Stimulated activated CD4-positive, alpha-beta T cell treated with anti-CD3 and anti-CD28 coated beads, Interleukin-12 subunit alpha, Interleukin-12 subunit beta, amount 100 ng/mL, for 24 hours (primary cell): ENCODE data around the gene PIK3C2G.

Source experiments
- DNase-seq, 2 experiments: peaks; one replicate each; pipeline ENCODE4 v3.0.0-alpha.2; 2020; ENCODE audit warnings: low read depth in 2 of 2

PIK3C2G gene

DNA sequence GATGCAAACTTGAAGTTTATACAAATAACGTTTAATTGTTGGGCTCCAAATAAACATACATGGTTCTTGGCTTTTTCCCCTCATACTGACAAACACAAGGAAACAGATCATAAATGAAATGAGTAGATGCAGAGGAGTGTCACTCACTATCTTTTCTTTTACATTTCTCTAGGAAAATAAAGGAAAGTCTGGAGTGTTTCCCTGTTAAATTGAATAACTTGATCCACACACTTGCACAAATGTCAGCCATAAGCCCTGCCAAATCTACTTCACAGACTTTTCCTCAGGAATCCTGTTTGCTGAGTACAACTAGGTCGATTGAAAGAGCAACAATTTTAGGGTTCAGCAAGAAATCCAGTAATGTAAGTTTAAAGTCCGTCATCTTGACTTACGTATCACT, 301.2 kb downstream of the PIK3C2G start:
- DNase-seq, result no peak

DNA sequence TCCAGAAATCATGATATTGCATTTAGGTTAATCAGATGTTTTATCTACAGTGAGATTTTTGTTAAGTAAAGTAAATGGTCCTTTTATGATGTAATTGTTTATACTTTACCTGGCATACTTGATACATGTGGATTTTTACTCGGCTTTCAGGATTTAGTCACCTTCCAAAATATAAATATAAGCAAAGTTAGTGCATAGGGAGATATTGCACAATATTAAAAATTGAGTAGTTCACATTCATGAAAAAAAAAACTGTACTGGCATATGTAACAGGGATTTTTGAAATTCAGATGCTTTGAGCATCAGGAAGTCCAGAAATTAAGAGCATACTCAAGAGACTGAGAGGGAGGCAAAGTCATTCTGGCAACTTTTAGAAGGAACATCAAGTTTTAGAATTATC, 303.0 kb downstream of the PIK3C2G start:
- no peak for DNase-seq

DNA sequence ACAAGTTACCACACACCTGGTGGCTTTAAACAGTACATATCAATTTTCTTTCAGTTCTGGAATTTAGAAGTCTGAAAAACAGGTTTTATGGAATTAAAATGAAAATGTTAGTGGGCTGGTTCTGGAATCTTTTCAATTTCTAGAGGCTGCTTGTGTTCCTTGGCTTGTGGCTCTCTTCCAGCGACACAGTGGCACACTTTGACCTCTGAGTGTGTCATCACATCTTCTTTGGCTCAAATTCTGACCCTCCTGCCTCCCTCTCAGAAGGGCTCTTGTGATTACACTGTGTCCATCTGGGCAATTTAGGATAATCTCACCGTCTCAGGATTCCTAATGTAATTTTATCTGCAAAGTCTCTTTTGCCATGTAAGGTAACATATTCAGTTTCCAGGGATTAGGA, 306.5 kb downstream of the PIK3C2G start:
- DNase-seq, result no peak

DNA sequence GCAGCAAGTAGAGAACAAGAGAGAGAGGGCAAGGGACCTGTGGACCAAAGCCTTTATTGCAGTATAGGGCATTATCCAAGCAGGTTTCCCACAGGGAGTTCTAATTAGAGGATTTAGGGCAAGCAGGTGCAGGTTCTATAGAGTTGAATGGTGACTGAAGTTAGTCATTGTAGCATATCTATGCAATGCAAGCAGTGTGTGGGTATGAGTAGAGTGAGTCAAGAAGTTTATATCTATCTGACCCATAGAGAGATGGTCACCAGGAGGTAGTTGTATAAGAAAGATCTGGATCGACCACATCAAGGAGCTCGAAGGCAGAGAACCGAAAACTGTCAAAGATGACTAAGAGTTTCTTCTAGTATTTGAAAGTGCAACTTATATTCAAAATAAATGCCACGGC, 309.2 kb downstream of the PIK3C2G start:
- DNase-seq, result no peak

DNA sequence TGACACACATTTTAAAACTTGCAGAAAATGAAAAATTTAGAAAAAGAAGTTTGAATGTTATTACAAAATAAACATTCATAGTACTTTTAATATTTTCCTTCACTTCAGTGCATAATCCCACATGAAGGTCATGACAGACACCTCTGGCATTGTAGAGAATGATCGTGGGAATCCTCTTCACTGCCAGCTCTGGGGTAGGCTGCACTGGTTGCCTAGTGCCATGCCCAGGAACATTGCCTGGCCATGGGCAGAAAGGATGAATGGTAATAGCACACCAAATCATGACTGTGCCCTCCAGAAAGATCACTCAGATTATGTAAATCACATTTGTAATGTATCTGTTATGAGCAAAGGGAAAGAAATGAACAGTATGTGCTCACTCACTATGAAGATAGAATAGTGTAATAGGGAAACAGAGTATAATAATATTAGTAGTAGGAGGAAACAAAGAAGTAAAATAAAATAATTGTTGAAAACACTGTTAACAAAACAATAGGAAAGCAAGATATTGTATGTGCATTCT, 314.8 kb downstream of the PIK3C2G start:
- no peak for DNase-seq

DNA sequence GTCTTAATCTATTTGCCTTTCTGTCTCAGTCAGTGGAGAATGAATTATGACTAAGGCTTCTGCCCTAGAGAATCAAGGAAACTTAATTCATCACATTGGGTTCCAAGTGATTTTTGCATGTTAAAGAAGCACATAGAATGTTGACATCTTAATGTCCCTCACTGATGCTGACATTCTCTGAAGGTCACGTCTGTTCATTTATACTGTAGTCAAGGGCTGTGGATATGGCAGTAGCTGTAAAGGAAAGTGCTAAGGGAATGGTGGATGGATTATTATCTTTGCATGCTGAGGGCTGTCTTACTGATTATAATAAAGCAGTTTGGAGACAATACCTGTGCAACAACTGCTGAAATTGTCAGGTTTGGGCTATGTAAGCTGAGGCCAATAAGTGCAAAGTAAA, 315.3 kb downstream of the PIK3C2G start:
- no peak for DNase-seq

DNA sequence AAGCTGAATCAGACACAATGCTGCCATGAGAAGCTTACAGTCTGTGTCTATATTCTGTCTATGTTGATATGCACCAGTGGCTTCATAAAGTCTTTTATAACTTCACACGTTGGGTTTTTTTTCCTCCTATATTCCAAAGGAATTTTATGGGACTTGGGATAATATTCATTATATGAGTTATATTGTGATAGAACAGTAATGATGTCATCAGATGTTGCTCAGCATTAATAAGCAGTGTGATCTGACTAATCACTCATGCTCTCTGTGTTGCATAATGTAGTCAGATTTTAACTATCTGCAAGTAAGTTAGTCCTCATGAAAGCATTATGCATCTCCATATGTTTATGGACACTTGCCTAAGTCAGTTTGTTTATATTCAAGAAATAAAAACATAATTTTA, 316.9 kb downstream of the PIK3C2G start:
- DNase-seq, result no peak

DNA sequence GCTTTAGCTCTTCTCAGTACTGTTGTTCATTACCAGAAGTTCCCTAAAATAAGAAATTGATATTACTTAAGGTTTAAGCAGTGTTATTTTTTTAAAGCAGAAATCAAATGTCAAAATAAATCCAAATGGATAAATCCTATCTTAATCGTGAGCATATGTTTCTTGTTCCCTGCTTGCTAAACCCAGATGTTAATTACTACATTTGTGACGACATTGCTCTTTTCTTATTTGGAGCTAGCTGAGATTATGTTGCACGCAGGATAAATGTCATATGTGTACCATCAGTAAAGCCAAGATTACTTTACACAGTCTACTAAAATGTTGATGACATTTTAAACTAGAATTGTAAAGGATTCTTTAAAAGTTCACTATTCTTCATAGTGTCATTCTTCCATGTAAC, 319.0 kb downstream of the PIK3C2G start:
- DNase-seq, result no peak

DNA sequence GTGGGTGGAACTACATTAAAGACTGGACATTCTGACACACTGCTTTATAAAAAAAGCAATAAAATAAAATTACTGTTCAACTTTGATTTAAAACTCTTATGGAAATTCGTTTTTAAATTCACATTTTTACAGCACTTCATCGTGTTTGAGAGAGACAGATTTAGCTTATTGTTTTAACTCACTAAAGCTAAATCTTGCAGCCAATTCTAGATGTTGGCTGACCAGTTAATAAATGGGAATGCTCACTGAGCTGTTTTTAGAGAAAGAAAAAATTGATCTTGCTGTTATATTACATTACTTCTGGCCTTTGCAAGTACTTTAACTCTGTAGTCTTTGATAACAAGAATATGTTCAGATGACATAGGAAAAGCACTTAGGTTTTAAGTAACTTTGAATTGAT, 319.4 kb downstream of the PIK3C2G start:
- DNase-seq, result no peak

DNA sequence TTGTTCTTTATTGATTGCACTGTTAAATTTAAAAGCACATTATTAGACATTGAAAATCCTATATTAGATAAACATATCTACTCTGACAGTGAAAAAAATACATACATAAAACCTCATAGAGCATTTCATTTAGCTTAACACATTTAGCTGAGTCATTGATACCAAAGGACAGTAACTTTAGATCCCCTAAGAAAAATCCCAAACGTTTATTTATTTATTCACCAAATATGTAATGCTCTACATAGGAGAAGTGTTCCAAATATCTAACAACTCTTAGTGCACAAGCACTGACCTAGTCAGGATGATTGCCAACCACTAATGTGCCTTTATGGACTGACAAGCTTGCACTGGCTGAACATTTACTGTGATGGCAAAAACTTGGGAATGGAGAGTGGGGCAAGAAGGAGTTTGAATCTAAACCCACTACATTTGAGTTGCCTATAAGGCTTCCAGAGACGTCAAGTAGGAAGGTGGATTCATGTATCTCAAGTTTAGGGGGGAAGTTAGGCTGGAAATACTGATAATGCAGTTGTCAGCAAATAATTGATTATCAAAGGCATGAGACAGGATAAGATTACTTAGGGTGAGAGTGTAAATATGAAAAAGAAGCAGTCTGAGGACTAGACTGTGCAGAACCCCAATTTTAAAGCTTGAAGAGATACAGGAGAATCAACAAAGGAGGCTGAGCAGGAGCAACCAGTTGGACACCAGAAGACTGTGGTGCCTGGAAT, 320.1 kb downstream of the PIK3C2G start:
- no peak for DNase-seq

DNA sequence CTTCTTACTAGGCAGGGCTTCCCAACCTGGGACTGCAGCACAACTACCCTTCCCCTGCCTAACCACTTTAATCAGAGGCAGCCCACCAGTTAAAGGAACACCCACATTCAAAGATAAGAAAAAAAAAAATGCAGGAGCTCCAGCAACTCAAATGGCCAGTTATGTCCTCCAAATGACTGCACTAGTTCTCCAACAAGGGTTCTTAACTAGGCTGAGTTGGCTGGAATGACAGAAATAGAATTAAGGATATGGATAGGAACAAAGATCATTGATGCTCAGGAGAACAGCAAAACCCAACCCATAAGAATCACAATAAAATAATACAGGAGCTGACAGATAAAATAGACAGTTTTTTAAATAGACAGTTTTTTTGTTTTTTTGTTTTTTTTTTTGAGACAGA, 322.3 kb downstream of the PIK3C2G start:
- no peak for DNase-seq

DNA sequence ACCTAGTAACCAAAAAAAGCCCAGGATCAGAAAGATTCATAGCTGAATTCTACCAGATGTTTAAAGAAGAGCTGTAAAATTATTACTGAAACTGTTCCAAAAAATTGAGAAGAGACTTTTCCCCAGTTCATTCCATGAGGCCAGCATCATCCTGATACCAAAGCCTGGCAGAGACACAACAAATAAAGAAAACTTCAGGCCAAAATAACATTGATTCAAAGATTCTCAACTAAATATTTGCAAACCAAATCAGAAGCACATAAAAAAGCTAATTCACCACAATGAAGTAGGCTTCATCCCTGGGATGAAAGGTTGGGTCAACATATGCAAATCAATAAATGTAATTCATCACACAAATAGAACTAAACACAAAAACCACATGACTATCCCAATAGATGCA, 325.3 kb downstream of the PIK3C2G start:
- DNase-seq, result no peak

DNA sequence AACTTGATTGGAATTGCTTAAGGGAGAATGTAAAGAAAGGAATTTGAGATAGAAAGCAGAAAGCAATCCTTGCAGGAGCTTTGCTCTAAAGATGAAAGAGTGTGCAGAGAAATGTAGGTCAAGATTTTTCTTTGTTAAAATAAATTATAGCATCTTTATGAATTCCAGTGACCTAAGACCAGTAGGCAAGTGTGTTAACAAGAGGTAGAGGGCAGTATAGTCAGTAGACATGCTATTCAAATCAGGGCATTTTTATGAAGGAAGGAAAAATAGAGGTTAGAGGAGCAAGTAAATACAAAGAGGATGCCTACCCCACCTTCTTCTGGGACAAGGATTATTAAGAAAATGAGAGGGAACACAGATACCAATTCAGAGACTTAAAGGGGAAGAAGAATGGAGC, 328.0 kb downstream of the PIK3C2G start:
- DNase-seq, result no peak

DNA sequence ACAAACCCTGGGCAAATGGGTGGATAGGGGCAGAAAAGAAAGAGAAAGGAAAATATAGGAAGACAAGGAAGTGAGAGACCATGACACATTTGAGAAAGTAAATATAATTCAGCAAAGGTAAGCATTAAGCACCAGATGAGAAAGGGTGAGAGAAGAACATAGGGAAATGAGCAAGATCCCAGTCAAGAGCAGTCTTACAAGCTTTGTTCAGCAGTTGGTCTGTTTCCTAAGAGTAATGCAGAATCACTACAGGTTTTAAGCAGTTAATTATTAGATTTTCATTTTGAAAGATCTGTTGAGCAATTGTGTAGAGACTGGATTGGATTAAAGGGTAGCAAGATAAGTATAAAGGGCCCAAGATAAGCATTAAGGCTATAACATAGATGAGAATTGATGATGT, 330.2 kb downstream of the PIK3C2G start:
- DNase-seq, result no peak

DNA sequence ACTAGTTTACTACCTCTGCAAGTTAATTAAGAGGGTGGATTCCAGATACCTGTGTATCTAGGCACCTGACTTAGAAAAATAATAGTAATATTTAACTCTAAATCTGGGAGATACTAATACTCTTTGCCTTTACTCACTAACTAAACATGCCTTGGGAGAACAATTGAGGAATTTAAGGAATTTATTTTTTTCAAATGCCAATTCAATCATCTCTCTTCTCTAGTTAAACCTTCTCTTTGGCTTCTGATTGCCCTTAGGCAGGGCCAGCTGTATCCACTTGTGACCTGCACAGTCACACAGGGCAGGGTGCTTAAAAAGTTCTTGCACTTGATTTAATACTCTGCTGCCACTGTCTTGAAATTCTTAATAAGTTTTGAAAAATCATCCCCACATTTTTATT, 334.1 kb downstream of the PIK3C2G start:
- no peak for DNase-seq

DNA sequence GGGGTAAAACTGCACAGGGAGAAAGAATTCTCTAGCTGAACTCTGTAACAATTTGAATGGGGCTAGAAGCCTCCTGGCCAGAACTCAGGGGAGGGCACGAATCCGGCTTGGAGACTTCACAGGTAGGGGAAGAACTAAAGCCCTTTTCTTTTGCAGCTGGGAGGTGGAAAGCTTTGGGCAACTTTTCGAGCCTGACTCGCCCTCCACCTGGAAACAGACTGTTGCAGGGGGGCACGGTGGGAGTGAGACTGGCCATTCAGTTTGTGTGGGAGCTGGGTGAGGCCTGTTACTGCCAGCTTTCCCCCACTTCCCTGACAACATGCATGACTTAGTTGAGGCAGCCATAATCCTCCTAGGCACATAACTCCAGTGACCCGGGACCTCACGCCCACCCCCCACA, 340.6 kb downstream of the PIK3C2G start:
- no peak for DNase-seq

DNA sequence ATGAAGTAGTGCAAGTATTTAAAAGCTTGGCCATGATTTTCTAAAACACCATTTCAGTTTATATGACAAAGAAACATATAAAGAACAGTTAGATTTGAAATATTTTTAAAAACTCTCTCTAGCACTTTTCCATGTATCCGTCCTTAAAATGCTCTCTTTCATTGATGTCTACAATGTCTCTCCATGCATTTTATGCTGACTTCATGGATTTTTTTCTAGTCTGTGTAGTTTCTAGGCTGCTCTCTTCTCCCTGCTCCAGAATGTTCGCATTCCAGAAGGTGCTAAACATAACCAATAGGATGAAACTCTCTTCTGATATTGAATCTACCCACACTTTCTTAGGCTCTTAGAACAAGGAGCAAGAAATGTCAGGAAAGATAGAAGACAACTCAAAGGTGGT, 351.7 kb downstream of the PIK3C2G start:
- DNase-seq, result no peak

DNA sequence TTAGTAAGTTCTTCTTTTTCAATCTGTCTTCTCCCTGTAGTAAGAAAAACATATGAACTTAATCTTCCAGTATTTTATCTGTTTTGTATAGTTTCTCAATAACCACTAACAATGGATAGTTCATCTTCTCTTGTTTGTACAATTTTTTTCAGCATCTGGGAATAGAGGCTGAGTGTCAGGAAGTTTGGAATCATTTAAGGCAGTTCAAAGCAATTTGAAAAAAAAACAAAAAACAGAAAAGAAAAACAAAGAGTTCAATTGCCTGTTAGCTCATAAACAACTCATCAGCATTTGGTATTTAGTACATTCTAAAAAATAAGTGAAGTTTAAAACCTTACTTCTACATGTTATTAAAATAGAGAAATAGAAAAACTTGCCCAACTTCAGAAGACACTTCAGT, 359.7 kb downstream of the PIK3C2G start:
- DNase-seq, result no peak

DNA sequence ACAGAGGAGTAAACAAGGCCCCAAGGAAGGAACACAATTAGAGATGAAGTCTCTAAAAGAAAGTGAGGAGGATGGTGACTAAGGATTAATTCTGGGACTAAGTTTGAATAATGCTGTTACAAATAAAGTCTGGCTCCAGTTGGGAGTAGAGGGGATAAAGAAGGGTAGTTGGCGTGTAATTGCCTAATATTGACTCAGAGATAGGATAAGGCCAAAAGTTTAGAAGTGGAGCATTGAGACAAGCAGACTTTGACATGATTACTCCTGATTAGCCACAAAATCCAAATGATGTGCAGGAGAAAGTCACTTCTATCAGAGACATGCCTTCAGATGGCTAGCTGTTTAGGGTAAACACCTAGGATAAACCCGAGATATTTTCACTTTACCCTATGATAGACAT, 368.1 kb downstream of the PIK3C2G start:
- no peak for DNase-seq

DNA sequence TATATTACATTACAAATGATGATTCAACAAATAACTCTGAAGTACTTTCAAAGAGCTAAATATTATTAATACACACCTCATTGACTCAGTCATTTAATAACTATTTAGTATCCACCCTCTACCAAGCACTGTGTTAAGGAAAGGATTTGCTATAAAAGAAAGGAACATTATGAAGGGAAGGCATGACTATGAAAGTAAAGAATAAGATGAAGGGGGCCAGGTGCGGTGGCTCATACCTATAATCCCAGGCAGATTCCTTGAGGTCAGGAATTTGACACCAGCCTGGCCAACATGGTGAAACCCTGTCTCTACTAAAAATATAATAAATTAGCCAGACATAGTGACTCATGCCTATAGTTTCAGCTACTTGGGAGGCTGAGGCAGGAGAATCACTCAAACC, 368.6 kb downstream of the PIK3C2G start:
- no peak for DNase-seq

DNA sequence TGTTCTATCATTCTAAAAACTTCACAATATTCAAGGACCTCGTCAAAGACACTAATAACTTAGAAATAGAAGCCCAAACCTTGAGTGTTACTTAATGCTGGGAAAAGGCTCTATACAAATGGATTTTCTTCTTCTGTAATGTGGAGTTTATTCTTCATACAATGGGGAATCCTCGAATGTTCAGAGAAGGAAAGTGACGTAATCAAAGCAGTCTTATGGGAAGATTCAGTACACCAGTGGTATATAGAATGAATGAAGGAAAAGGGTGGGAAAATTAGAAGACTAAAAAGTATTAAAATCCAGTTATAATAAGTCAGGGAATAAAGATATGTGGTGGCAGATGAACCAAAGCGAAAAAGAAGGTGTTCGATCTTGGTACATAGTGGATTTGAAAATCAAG, 370.0 kb downstream of the PIK3C2G start:
- no peak for DNase-seq

DNA sequence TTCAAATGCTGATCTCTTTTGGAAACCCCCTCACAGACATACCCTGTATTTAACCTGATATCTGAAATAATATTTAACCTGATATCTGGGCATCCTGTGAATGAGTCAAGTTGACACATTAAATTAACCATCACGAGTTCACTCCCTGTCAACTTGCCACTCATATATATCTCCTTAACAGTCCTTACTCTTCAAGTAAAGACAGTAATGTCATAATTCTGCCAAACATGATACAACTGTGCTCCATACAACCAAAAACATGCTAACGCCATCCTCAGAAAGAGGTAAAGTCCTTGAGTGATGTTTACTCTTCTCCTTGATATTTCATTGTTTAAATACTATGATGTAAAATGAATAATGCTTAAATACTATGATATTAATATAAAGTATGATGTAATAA, 371.5 kb downstream of the PIK3C2G start:
- no peak for DNase-seq

DNA sequence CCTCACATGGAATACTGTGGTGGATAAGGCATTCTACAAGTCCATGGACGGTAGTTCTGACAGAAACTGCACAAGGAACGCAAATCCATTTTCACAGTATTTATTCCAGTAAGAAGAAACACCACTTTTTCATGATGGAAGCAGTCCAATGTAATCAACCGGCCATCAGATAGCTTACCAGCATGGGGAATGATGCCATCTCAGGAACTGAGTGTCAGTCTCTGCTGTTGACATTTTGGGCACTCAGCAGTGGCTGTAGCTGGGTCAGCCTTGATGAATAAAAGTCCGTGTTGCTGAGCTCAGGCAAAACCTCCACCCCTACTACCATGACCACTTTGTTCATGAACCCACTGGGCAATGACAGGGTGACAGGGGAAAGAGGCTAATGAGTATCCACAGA, 373.1 kb downstream of the PIK3C2G start:
- no peak for DNase-seq

DNA sequence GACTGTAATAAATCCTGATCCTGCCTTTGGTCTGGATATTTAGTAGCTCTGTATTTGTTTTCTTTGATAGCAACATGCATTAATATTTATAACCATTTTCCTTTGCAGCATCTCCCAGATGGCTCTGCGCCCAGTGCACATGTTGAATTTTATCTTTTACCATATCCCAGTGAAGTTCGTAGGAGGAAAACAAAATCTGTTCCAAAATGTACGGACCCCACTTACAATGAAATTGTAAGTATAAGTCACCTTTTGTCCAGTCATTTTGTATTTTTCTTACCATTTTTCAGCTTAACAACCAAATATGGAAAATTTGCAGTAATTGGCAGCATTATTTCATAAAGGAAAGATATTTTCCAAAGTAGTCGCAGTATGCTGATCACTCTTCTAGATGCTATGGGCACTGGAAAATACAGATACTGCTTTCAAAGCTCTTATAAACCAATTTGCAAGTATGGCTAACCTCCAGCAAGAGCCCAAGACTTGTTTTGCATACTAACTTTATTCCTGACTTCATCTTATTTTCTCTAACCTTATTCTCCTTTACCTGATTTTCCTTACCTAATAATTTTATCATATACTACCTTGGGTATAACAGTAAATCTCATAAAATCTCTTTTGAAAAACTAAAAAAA, 379.1 kb downstream of the PIK3C2G start:
- DNase-seq, result no peak
